Measurements from ENCODE around the gene MMP11.

The MMP11 gene

DNA sequence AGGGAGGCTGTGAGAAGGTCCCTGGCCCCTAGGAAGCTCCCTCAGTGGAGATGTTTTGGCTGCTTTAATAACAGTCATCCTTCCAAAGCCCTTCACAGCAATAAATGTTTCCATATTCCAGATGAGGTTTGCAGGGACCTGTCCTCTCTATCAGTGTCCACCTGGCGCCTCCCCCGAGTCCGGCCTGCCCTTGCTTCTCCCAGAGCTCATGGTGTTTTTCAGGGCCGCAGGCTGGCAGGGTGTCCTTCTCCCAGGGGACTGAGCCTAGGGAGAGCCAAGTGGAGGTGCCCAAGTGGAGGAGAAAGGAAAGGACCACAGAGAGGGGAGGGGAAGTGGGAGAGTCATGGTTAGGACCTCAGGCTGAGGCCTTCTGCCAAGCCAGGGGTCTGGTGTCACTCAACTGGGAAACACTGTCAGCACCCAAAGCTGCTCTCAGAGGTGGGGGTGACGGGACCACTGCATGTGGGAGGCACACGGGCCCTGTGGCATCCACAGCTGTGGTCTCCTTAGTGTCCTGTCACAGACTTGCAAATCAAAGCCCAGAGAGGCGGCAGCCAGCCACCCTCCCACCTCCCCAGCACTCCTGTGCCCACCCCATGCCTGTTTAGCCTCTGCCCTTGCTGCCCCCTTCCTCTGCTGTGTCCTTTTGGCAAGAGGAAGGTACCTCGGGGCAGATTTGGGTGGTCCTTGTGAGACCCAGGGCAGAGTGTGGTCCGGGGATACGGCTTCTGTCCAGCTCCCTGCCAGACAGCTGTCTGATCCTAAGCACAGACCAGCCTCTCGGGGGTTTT, 59.8 kb downstream of the MMP11 start:
- no peak for DNase-seq

DNA sequence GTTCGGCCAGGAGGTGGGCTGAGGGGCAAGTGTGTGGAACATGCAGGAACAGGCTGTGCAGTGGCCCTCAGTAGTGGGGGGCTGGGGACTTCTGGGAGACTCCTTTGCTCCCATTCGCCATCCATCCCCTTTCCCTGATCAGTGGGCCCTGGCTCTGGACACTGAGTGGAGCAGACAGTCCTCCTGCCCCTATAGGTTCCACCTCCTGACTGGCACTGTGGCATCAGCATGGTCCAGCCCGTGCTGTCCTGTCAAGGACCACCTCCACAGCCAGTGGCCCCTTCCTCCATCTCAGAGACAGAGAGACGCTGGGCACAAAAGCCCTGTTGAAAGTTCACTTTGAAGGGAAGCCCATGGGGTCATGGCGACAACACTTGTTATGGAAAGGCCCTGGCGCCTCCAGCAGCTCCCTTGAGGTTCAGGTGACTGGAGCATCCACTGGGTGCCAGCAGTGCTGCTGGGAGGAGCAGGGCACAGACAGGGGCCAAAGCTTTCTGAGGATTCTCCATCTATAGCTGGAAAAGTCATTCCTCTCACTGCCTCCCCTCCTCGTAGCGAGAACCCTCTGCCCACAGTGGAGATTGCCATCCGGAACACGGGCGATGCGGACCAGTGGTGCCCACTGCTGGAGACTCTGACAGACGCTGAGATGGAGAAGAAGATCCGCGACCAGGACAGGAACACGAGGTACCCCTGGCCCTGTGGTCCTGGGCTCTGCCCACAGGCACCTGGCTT, 60.5 kb downstream of the MMP11 start:
- DNase-seq, result no peak

All from activated T-cell treated with anti-CD3 and anti-CD28 coated beads for 4 hours (primary cell).